Renal cortical epithelial cell (primary cell): ENCODE results near the gene SREK1IP1. TPM values are rescaled to one million over a fixed set of nuclear protein-coding genes. Genes with fewer than 3 reads are reported as not detected.

Source experiments
- DNase-seq: peaks from one replicate; pipeline ENCODE4 v3.0.0-alpha.2; 2011; ENCODE audit warnings: low read depth
- total RNA-seq: library from RNA; depleted of rRNA; stranded (reverse); fragments of >200 nt; gene quantifications from 2 replicates; pipeline ENCODE4 v1.2.3, GENCODE V29; 2014

The SREK1IP1 gene
- total RNA-seq, 1 donor from 2014 or later, result 21.8 TPM

GRCh38 chr5:64688391-64688790 lies 80.1 kb downstream of the SREK1IP1 start:
- DNase-seq, result no peak

- DNase-seq, result no peak
Measured at GRCh38 chr5:64685866-64686265, 82.6 kb downstream of the SREK1IP1 start.

GRCh38 chr5:64682608-64683007 lies 85.9 kb downstream of the SREK1IP1 start:
- no peak for DNase-seq

- DNase-seq, result no peak
Measured at GRCh38 chr5:64680289-64680688, 88.2 kb downstream of the SREK1IP1 start.

- no peak for DNase-seq
Measured at GRCh38 chr5:64678374-64678773, 90.1 kb downstream of the SREK1IP1 start.

GRCh38 chr5:64671678-64672077 lies 96.8 kb downstream of the SREK1IP1 start:
- no peak for DNase-seq

- DNase-seq, result no peak
Measured at GRCh38 chr5:64670277-64670676, 98.2 kb downstream of the SREK1IP1 start.

Other genes starting within 250 kb of the SREK1IP1 start
- gene SHISAL2B, start 78.2 kb downstream of the SREK1IP1 start, total RNA-seq, result 0.20 TPM in 1 of 2 replicates, not detected in the other
- gene CWC27, start 239 bp upstream of the SREK1IP1 start, total RNA-seq, result 10.2 and 23.5 TPM in 2 replicates